Endodermal cell (in vitro differentiated cells): ENCODE data around the gene DEPDC7. TPM values are rescaled to one million over a fixed set of nuclear protein-coding genes. Genes with fewer than 3 reads are reported as not detected.

Experiments
- DNase-seq: peaks from one replicate; pipeline ENCODE4 v3.0.0-alpha.2; 2017
- H3K27ac ChIP-seq: 2 replicates; pipeline ENCODE4 v1.5.1; 2013; ENCODE audit warnings: mild to moderate bottlenecking, low read depth, low read length, moderate library complexity
- H3K27me3 ChIP-seq: 2 replicates; pipeline ENCODE4 v1.6.1; 2013; ENCODE audit warnings: mild to moderate bottlenecking, low read length, moderate library complexity; ENCODE audit not compliant: insufficient read depth, control insufficient read depth, poor library complexity, severe bottlenecking
- H3K36me3 ChIP-seq: 2 replicates; pipeline ENCODE4 v1.7.0; 2013; ENCODE audit warnings: mild to moderate bottlenecking, low read length, moderate library complexity; ENCODE audit not compliant: control insufficient read depth, insufficient read depth
- H3K4me1 ChIP-seq: one replicate; pipeline ENCODE4 v1.7.0; 2013; ENCODE audit warnings: low read length; ENCODE audit not compliant: control insufficient read depth, insufficient read depth
- H3K4me3 ChIP-seq: 2 replicates; pipeline ENCODE4 v1.5.1; 2013; ENCODE audit warnings: mild to moderate bottlenecking, low read length, moderate library complexity
- H3K9ac ChIP-seq: 2 replicates; pipeline ENCODE4 v1.6.1; 2013; ENCODE audit warnings: mild to moderate bottlenecking, low read length, moderate library complexity; ENCODE audit not compliant: poor library complexity, severe bottlenecking; ENCODE audit errors: extremely low read depth
- H3K9me3 ChIP-seq: 2 replicates; pipeline ENCODE4 v1.6.1; 2013; ENCODE audit warnings: mild to moderate bottlenecking, low read length, moderate library complexity; ENCODE audit not compliant: control insufficient read depth
- H3K27ac Mint-ChIP-seq: 2 replicates; pipeline ENCODE4 v1.8.0; 2020; ENCODE audit warnings: mixed read lengths
- H3K27me3 Mint-ChIP-seq: 2 replicates; pipeline ENCODE4 v1.8.0; 2021; ENCODE audit warnings: mild to moderate bottlenecking, mixed read lengths; ENCODE audit not compliant: insufficient read depth
- H3K36me3 Mint-ChIP-seq: 2 replicates; pipeline ENCODE4 v1.8.0; 2020; ENCODE audit warnings: low read depth, mixed read lengths
- H3K4me1 Mint-ChIP-seq: 2 replicates; pipeline ENCODE4 v1.8.0; 2020; ENCODE audit warnings: mixed read lengths
- H3K4me3 Mint-ChIP-seq: 2 replicates; pipeline ENCODE4 v1.8.0; 2020; ENCODE audit warnings: mild to moderate bottlenecking, moderate library complexity, mixed read lengths
- H3K9me3 Mint-ChIP-seq: 2 replicates; pipeline ENCODE4 v1.8.0; 2020; ENCODE audit warnings: mild to moderate bottlenecking, mixed read lengths
- CTCF ChIP-seq: fragments of 200-600 bp; sonication (generic); conservative IDR thresholded peaks from 2 replicates; pipeline ENCODE4 v1.5.0; 2021; ENCODE audit warnings: antibody characterized with exemption, mild to moderate bottlenecking
- WGBS, 2 experiments: methylation state at CpG; one replicate each; pipeline versions ENCODE4 v1.1.5 to v1.1.7; 2013; ENCODE audit warnings: missing lambda C conversion rate in 2 of 2, mixed read lengths in 1 of 2; ENCODE audit not compliant: insufficient coverage in 1 of 2, insufficient read length in 1 of 2; 5-methylcytosine and 5-hydroxymethylcytosine counted together
- total RNA-seq, 2 donors: library from RNA; stranded (reverse); fragmentation: NEBNext Ultra II Directional in 1 of 2; extraction: Animal tissue kit (Norgen Biotek cat#: 25700) in 1 of 2; gene quantifications; 2 replicates in 1 of 2; 3 replicates in 1 of 2; pipeline ENCODE4 v1.2.1, GENCODE V29; 2021

The DEPDC7 gene
- total RNA-seq, 2 donors from 2014 or later, result 7.7 to 11.4 TPM

DNA sequence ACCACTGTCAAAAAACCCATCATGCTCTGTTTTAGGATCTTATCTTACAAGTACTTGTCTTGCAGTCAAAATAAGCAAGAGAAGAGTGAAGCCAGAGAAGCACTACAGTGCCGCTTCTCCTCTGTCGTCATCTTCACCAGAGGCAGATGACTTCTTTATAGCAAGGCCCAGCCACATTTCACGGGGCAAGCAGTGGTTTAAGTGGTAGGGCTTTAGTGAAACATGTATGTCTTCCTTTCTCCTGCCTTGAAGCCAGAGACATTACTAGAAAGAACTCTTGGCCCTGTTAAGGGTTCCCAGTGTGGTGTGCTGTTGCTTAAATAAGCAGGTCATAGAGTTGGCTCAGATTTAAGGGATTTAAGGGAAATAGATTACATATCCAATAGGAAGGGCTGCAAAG lies 42.9 kb upstream of the DEPDC7 start:
- Mint-ChIP-seq H3K27ac (peak overlapping the region; percentile 69), H3K9me3 (no peaks in the 10 kb centered on the region), H3K36me3 (peaks cover 64% of the 10 kb centered on the region), H3K27me3 (no peaks in the 10 kb centered on the region), H3K4me3 (no peak overlapping the region), H3K4me1 (peaks cover 5% of the 10 kb centered on the region)
- Histone ChIP-seq H3K27ac (no peak overlapping the region), H3K9me3 (no peaks in the 10 kb centered on the region), H3K9ac (no peak overlapping the region), H3K4me1 (no peaks in the 10 kb centered on the region), H3K36me3 (peaks cover 59% of the 10 kb centered on the region), H3K4me3 (no peak overlapping the region), H3K27me3 (no peaks in the 10 kb centered on the region)
- WGBS, 2 experiments, result 88 to 91% methylated on average over 2 to 3 of the region's 3 CpGs
- TF ChIP-seq CTCF, result no peak
- no peak for DNase-seq

GRCh38 chr11:32982626-32983025 lies 33.1 kb upstream of the DEPDC7 start:
- Histone ChIP-seq H3K4me3 (no peak overlapping the region), H3K27ac (no peak overlapping the region), H3K36me3 (peaks cover 11% of the 10 kb centered on the region), H3K4me1 (no peaks in the 10 kb centered on the region), H3K27me3 (no peaks in the 10 kb centered on the region), H3K9ac (no peak overlapping the region), H3K9me3 (no peaks in the 10 kb centered on the region)
- H3K4me3 Mint-ChIP-seq, result no peak overlapping the region
- H3K27ac Mint-ChIP-seq, result no peak overlapping the region
- peaks cover 12% of the 10 kb centered on the region for H3K4me1 Mint-ChIP-seq
- DNase-seq, result no peak
- TF ChIP-seq CTCF, result no peak
- H3K27me3 Mint-ChIP-seq, result no peaks in the 10 kb centered on the region
- WGBS, 2 experiments, result 84 to 89% methylated on average over 2 of the region's 2 CpGs
- H3K9me3 Mint-ChIP-seq, result no peaks in the 10 kb centered on the region
- H3K36me3 Mint-ChIP-seq, result peaks cover 9% of the 10 kb centered on the region

GRCh38 chr11:32983506-32983905 lies 32.2 kb upstream of the DEPDC7 start:
- H3K27ac ChIP-seq, result no peak overlapping the region
- H3K27me3 ChIP-seq, result no peaks in the 10 kb centered on the region
- no peaks in the 10 kb centered on the region for H3K4me1 ChIP-seq
- H3K27me3 Mint-ChIP-seq, result no peaks in the 10 kb centered on the region
- H3K36me3 Mint-ChIP-seq, result peaks cover 3% of the 10 kb centered on the region
- H3K4me3 ChIP-seq, result no peak overlapping the region
- no peak for DNase-seq
- H3K9me3 ChIP-seq, result peaks cover under 1% of the 10 kb centered on the region
- peaks cover 5% of the 10 kb centered on the region for H3K36me3 ChIP-seq
- WGBS, 2 experiments, result 93 to 95% methylated on average over 2 of the region's 2 CpGs
- H3K4me3 Mint-ChIP-seq, result no peak overlapping the region
- H3K9me3 Mint-ChIP-seq, result no peaks in the 10 kb centered on the region
- no peak for TF ChIP-seq CTCF
- no peak overlapping the region for H3K27ac Mint-ChIP-seq
- H3K4me1 Mint-ChIP-seq, result peaks cover 12% of the 10 kb centered on the region
- no peak overlapping the region for H3K9ac ChIP-seq
